Calu3 (cell line): ENCODE results near the gene GRIN3B. TPM values are rescaled to one million over a fixed set of nuclear protein-coding genes. Genes with fewer than 3 reads are reported as not detected.

Source experiments
- BruUV-seq: library from RNA; stranded (reverse); fragments of 400-500 nt; replicated peaks from 2 replicates; lab custom pipeline; 2021; lab: Mats Ljungman, UMichigan
- CTCF ChIA-PET: fragments of 300-600 bp; sonication (Branson Sonifier 250); formaldehyde crosslinking; loops from one replicate; lab custom pipeline; 2022; ENCODE audit warnings: antibody characterized with exemption; lab: Charles Lee
- DNase-seq: peaks from one replicate; pipeline ENCODE4 v3.0.0; 2022
- H3K27ac Mint-ChIP-seq: one replicate; pipeline ENCODE4 v1.8.0; 2022; ENCODE audit warnings: mixed read lengths; ENCODE audit not compliant: unreplicated experiment
- H3K27me3 Mint-ChIP-seq: one replicate; pipeline ENCODE4 v1.8.0; 2022; ENCODE audit warnings: mixed read lengths; ENCODE audit not compliant: unreplicated experiment
- H3K36me3 Mint-ChIP-seq: one replicate; pipeline ENCODE4 v1.8.0; 2022; ENCODE audit warnings: mild to moderate bottlenecking, moderate library complexity, mixed read lengths; ENCODE audit not compliant: insufficient read depth, unreplicated experiment
- H3K4me1 Mint-ChIP-seq: one replicate; pipeline ENCODE4 v1.8.0; 2022; ENCODE audit warnings: mild to moderate bottlenecking, low read depth, mixed read lengths; ENCODE audit not compliant: unreplicated experiment
- H3K4me3 Mint-ChIP-seq: one replicate; pipeline ENCODE4 v1.8.0; 2022; ENCODE audit warnings: mild to moderate bottlenecking, low read depth, moderate library complexity, mixed read lengths; ENCODE audit not compliant: unreplicated experiment
- H3K9me3 Mint-ChIP-seq: one replicate; pipeline ENCODE4 v1.8.0; 2022; ENCODE audit warnings: low read depth, mixed read lengths; ENCODE audit not compliant: unreplicated experiment
- CTCF ChIP-seq: fragments of 200-600 bp; IDR thresholded peaks from one replicate; pipeline ENCODE4 v1.8.0; 2022; ENCODE audit warnings: antibody characterized with exemption; ENCODE audit not compliant: unreplicated experiment
- intact Hi-C: fragments of 100-400 bp; cut with micrococcal nuclease; formaldehyde crosslinking; loops from one replicate; pipeline ENCODE4 v1.10.0; 2022; ENCODE audit not compliant: unreplicated experiment
- total RNA-seq: library from RNA; stranded (reverse); gene quantifications from 2 replicates; pipeline ENCODE4 v1.2.3, GENCODE V29; 2022

GRIN3B gene
- total RNA-seq, 1 experiment from 2014 or later = not detected

GRCh38 chr19:976476-976875 lies 23.7 kb upstream of the GRIN3B start:
- Mint-ChIP-seq H3K36me3 (no peaks in the 10 kb centered on the region), H3K27me3 (no peaks in the 10 kb centered on the region), H3K4me3 (no peak overlapping the region), H3K9me3 (no peaks in the 10 kb centered on the region), H3K4me1 (no peaks in the 10 kb centered on the region), H3K27ac (no peak overlapping the region)
- TF ChIP-seq CTCF = no peak
- BruUV-seq = no TSS peak
- no peak for DNase-seq
- intact Hi-C loops = no loop called here
- CTCF ChIA-PET = no interaction called here

- intact Hi-C loops = no loop called here
- H3K36me3 Mint-ChIP-seq = no peaks in the 10 kb centered on the region
- TF ChIP-seq CTCF = no peak
- no peak overlapping the region for H3K27ac Mint-ChIP-seq
- no peaks in the 10 kb centered on the region for H3K27me3 Mint-ChIP-seq
- no TSS peak for BruUV-seq
- no peaks in the 10 kb centered on the region for H3K9me3 Mint-ChIP-seq
- H3K4me3 Mint-ChIP-seq = no peak overlapping the region
- no peak for DNase-seq
- CTCF ChIA-PET = no interaction called here
- no peaks in the 10 kb centered on the region for H3K4me1 Mint-ChIP-seq
Measured at GRCh38 chr19:977058-977464, 23.2 kb upstream of the GRIN3B start.

- BruUV-seq = no TSS peak
- Mint-ChIP-seq H3K27me3 (no peaks in the 10 kb centered on the region), H3K36me3 (peaks cover 4% of the 10 kb centered on the region), H3K9me3 (no peaks in the 10 kb centered on the region), H3K4me3 (no peak overlapping the region), H3K4me1 (no peaks in the 10 kb centered on the region), H3K27ac (no peak overlapping the region)
- DNase-seq = no peak
- intact Hi-C loops = no loop called here
- CTCF ChIA-PET = no interaction called here
- TF ChIP-seq CTCF = no peak
Measured at GRCh38 chr19:979318-979741, 20.9 kb upstream of the GRIN3B start.

GRCh38 chr19:980133-980998 lies 19.9 kb upstream of the GRIN3B start:
- H3K36me3 Mint-ChIP-seq = peaks cover 14% of the 10 kb centered on the region
- intact Hi-C loops = no loop called here
- CTCF ChIA-PET = no interaction called here
- DNase-seq = peak; percentile 18
- no peak for TF ChIP-seq CTCF
- no peak overlapping the region for H3K27ac Mint-ChIP-seq
- H3K27me3 Mint-ChIP-seq = no peaks in the 10 kb centered on the region
- H3K9me3 Mint-ChIP-seq = no peaks in the 10 kb centered on the region
- H3K4me3 Mint-ChIP-seq = no peak overlapping the region
- no TSS peak for BruUV-seq
- no peaks in the 10 kb centered on the region for H3K4me1 Mint-ChIP-seq
